Measurements from ENCODE around the gene RIPOR1. TPM values are rescaled to one million over a fixed set of nuclear protein-coding genes. Genes with fewer than 3 reads are reported as not detected.

RIPOR1 gene
- total RNA-seq, 1 experiment from 2014 or later, result 14.8 TPM

GRCh38 chr16:67517661-67518423, 10.8 kb upstream of the RIPOR1 start:
- Histone ChIP-seq H3K4me2 (ENCODE audit: low read length) (no peak overlapping the region), H4K20me1 (ENCODE audit: low read length) (no peaks in the 10 kb centered on the region), H3K9ac (ENCODE audit: low read length) (no peak overlapping the region), H3K9me3 (ENCODE audit: low read length) (no peaks in the 10 kb centered on the region), H2AFZ (ENCODE audit: low read length) (no peak overlapping the region), H3K4me1 (ENCODE audit: insufficient read depth, low read length) (peaks cover 12% of the 10 kb centered on the region), H3K27ac (ENCODE audit: low read length) (no peak overlapping the region), H3K9me2 (replicated peaks; ENCODE audit: low read length) (no peaks in the 10 kb centered on the region), H3K36me3 (ENCODE audit: low read depth, low read length) (no peaks in the 10 kb centered on the region), H3F3A (ENCODE audit: low read length, unreplicated experiment) (no peaks in the 10 kb centered on the region), H3K79me2 (ENCODE audit: low read length) (no peaks in the 10 kb centered on the region), H3K27me3 (ENCODE audit: low read length) (no peaks in the 10 kb centered on the region), H3K4me3 (ENCODE audit: low read length) (no peak overlapping the region)
- ATAC-seq, result no peak
- BruUV-seq (replicated peaks), result no TSS peak
- DNase-seq, result no peak
- ChIA-PET POLR2A (ENCODE audit: unreplicated experiment) (no interaction called here), CTCF (no interaction called here)
- TF ChIP-seq EZH2 (IDR thresholded peaks at IDR 0.05; ENCODE audit: low read length, unreplicated experiment), result no peak
- TF ChIP-seq EZH2phosphoT487 (IDR thresholded peaks at IDR 0.05; ENCODE audit: borderline replicate concordance, low read length), result no peak
- TF ChIP-seq CTCF (conservative IDR thresholded peaks at IDR 0.05; ENCODE audit: low read depth, low read length), result no peak
- intact Hi-C loops (cut with micrococcal nuclease), result no loop called here

GRCh38 chr16:67518676-67519075, 10.0 kb upstream of the RIPOR1 start:
- H3K9ac ChIP-seq (ENCODE audit: low read length), result no peak overlapping the region
- H3K36me3 ChIP-seq (ENCODE audit: low read depth, low read length), result no peaks in the 10 kb centered on the region
- CTCF ChIA-PET, result no interaction called here
- POLR2A ChIA-PET (ENCODE audit: unreplicated experiment), result no interaction called here
- H3K27me3 ChIP-seq (ENCODE audit: low read length), result no peaks in the 10 kb centered on the region
- no peak overlapping the region for H3K4me3 ChIP-seq (ENCODE audit: low read length)
- intact Hi-C loops (cut with micrococcal nuclease), result no loop called here
- H3K9me2 ChIP-seq (replicated peaks; ENCODE audit: low read length), result no peaks in the 10 kb centered on the region
- H3K4me1 ChIP-seq (ENCODE audit: insufficient read depth, low read length), result peaks cover 12% of the 10 kb centered on the region
- H3K9me3 ChIP-seq (ENCODE audit: low read length), result no peaks in the 10 kb centered on the region
- DNase-seq (no peak), ATAC-seq (no peak)
- H3K4me2 ChIP-seq (ENCODE audit: low read length), result no peak overlapping the region
- H4K20me1 ChIP-seq (ENCODE audit: low read length), result no peaks in the 10 kb centered on the region
- no TSS peak for BruUV-seq (replicated peaks)
- no peak overlapping the region for H2AFZ ChIP-seq (ENCODE audit: low read length)
- H3K79me2 ChIP-seq (ENCODE audit: low read length), result no peaks in the 10 kb centered on the region
- no peak overlapping the region for H3K27ac ChIP-seq (ENCODE audit: low read length)
- H3F3A ChIP-seq (ENCODE audit: low read length, unreplicated experiment), result no peaks in the 10 kb centered on the region
- TF ChIP-seq EZH2phosphoT487 (IDR thresholded peaks at IDR 0.05; ENCODE audit: borderline replicate concordance, low read length), result no peak
- no peak for TF ChIP-seq EZH2 (IDR thresholded peaks at IDR 0.05; ENCODE audit: low read length, unreplicated experiment)
- no peak for TF ChIP-seq CTCF (conservative IDR thresholded peaks at IDR 0.05; ENCODE audit: low read depth, low read length)

GRCh38 chr16:67519242-67519641, 9.4 kb upstream of the RIPOR1 start:
- no peaks in the 10 kb centered on the region for H3K36me3 ChIP-seq (ENCODE audit: low read depth, low read length)
- ATAC-seq, result no peak
- no peaks in the 10 kb centered on the region for H3K9me2 ChIP-seq (replicated peaks; ENCODE audit: low read length)
- no peak overlapping the region for H3K9ac ChIP-seq (ENCODE audit: low read length)
- TF ChIP-seq EZH2phosphoT487 (IDR thresholded peaks at IDR 0.05; ENCODE audit: borderline replicate concordance, low read length), result no peak
- no peak for TF ChIP-seq EZH2 (IDR thresholded peaks at IDR 0.05; ENCODE audit: low read length, unreplicated experiment)
- TF ChIP-seq CTCF (conservative IDR thresholded peaks at IDR 0.05; ENCODE audit: low read depth, low read length), result no peak
- no peaks in the 10 kb centered on the region for H4K20me1 ChIP-seq (ENCODE audit: low read length)
- H3K9me3 ChIP-seq (ENCODE audit: low read length), result no peaks in the 10 kb centered on the region
- intact Hi-C loops (cut with micrococcal nuclease), result no loop called here
- no peaks in the 10 kb centered on the region for H3F3A ChIP-seq (ENCODE audit: low read length, unreplicated experiment)
- no peak for DNase-seq
- no peak overlapping the region for H3K4me2 ChIP-seq (ENCODE audit: low read length)
- peaks cover 12% of the 10 kb centered on the region for H3K4me1 ChIP-seq (ENCODE audit: insufficient read depth, low read length)
- no peaks in the 10 kb centered on the region for H3K79me2 ChIP-seq (ENCODE audit: low read length)
- H2AFZ ChIP-seq (ENCODE audit: low read length), result no peak overlapping the region
- CTCF ChIA-PET, result no interaction called here
- no peaks in the 10 kb centered on the region for H3K27me3 ChIP-seq (ENCODE audit: low read length)
- POLR2A ChIA-PET (ENCODE audit: unreplicated experiment), result no interaction called here
- no TSS peak for BruUV-seq (replicated peaks)
- H3K27ac ChIP-seq (ENCODE audit: low read length), result no peak overlapping the region
- no peak overlapping the region for H3K4me3 ChIP-seq (ENCODE audit: low read length)

Measured in PC-3 (cell line).